HG02759 (cell line): ENCODE data around the gene SHROOM3.
"Not testable (repeated sequence)": the region's sequence is repeated elsewhere in the genome, so short reads cannot be mapped to it uniquely, and the experiment has no call there.

ENCODE experiments used
- ATAC-seq: cut with Tn5 transposase; IDR thresholded peaks from one replicate; pipeline ENCODE4 v1.9.1; 2021; ENCODE audit warnings: mild to moderate bottlenecking, moderate library complexity; ENCODE audit not compliant: unreplicated experiment

The SHROOM3 gene

GRCh38 chr4:76434901-76435527 lies at the start of gene SHROOM3:
Gene SHROOM3 (plus strand): TSS chr4:76435229. CDS start chr4:76436053, 824 bp downstream.
- ATAC-seq, result no peak

- no peak for ATAC-seq
These were observed 49.1 kb upstream of the SHROOM3 start for GRCh38 chr4:76385974-76386373.

GRCh38 chr4:76386566-76387305 lies 48.3 kb upstream of the SHROOM3 start:
- no peak for ATAC-seq

GRCh38 chr4:76388160-76388908 lies 46.7 kb upstream of the SHROOM3 start:
- no peak for ATAC-seq

- ATAC-seq, result no peak
These were observed 33.4 kb upstream of the SHROOM3 start for GRCh38 chr4:76401654-76402053.

- ATAC-seq, result no peak
These were observed 28.9 kb upstream of the SHROOM3 start for GRCh38 chr4:76406081-76406480.

- no peak for ATAC-seq
These were observed 27.4 kb upstream of the SHROOM3 start for GRCh38 chr4:76407440-76408119.

GRCh38 chr4:76410636-76411035 lies 24.4 kb upstream of the SHROOM3 start:
- no peak for ATAC-seq

GRCh38 chr4:76420188-76420761 lies 14.8 kb upstream of the SHROOM3 start:
- ATAC-seq, result no peak

GRCh38 chr4:76420762-76421581 lies 14.1 kb upstream of the SHROOM3 start, which contains the start of gene CCDC158:
Gene CCDC158 (minus strand): TSS chr4:76421141. CDS start chr4:76403207, 17,934 bp downstream.
- no peak for ATAC-seq

- not testable (repeated sequence) for ATAC-seq
These were observed 11.9 kb upstream of the SHROOM3 start for GRCh38 chr4:76423159-76423558.

- no peak for ATAC-seq
These were observed 8.8 kb upstream of the SHROOM3 start for GRCh38 chr4:76426272-76426671.

- ATAC-seq, result no peak
These were observed 5.4 kb upstream of the SHROOM3 start for GRCh38 chr4:76429636-76430035.

- ATAC-seq, result no peak
These were observed 4.3 kb upstream of the SHROOM3 start for GRCh38 chr4:76430519-76431388.

- no peak for ATAC-seq
These were observed 695 bp downstream of the SHROOM3 start for GRCh38 chr4:76435528-76436319.

GRCh38 chr4:76439491-76439890 lies 4.5 kb downstream of the SHROOM3 start:
- no peak for ATAC-seq

GRCh38 chr4:76441881-76442280 lies 6.9 kb downstream of the SHROOM3 start:
- ATAC-seq, result no peak

GRCh38 chr4:76442807-76443206 lies 7.8 kb downstream of the SHROOM3 start:
- ATAC-seq, result no peak
